H1 (cell line): ENCODE data around the gene MACROD1. TPM values are rescaled to one million over a fixed set of nuclear protein-coding genes. Genes with fewer than 3 reads are reported as not detected.

Source experiments
- JUN ChIP-seq: IDR thresholded peaks from 2 replicates; pipeline ENCODE4 v1.6.1; 2011; ENCODE audit warnings: low read depth, mild to moderate bottlenecking, improper control_type of control experiment, low read length
- SUZ12 ChIP-seq: fragments of 200-600 bp; sonication (generic); IDR thresholded peaks from 2 replicates; pipeline ENCODE4 v1.6.1; 2012; ENCODE audit warnings: mild to moderate bottlenecking, inconsistent platforms, low read length, moderate library complexity, mixed read lengths
- polyA plus RNA-seq, 7 experiments: library from polyadenylated mRNA; depleted of rRNA in 3 of 7; stranded (reverse) in 5 of 7; unstranded in 2 of 7; fragments of >200 nt in 5 of 7; fragments of 200-250 nt in 2 of 7; gene quantifications; 1 replicate in 5 of 7; 2 replicates in 1 of 7; 4 replicates in 1 of 7; pipeline versions ENCODE4 v1.2.1 to v1.2.3, GENCODE V29; 2011 to 2013; ENCODE audit warnings: missing spikeins in 2 of 7, mixed read lengths in 2 of 7
- total RNA-seq: library from RNA; stranded (reverse); fragmentation: NEBNext Ultra II Directional; extraction: Animal tissue kit (Norgen Biotek cat#: 25700); gene quantifications from 2 replicates; pipeline ENCODE4 v1.2.1, GENCODE V29; 2021
- TF ChIP-seq, protein P1 (sequence below): IDR thresholded peaks from 2 replicates; pipeline ENCODE4 v1.6.1; 2012; ENCODE audit warnings: inconsistent platforms
- TF ChIP-seq, protein P2 (sequence below): IDR thresholded peaks from 2 replicates; pipeline ENCODE4 v1.6.1; 2011; ENCODE audit warnings: low read length, improper control_type of control experiment

MACROD1 gene
- total and polyA plus RNA-seq, 2 of the 8 experiments (the other 6 are each of a cell fraction or from before 2014, with no cell fraction given), result 19.5 to 34.1 TPM

DNA sequence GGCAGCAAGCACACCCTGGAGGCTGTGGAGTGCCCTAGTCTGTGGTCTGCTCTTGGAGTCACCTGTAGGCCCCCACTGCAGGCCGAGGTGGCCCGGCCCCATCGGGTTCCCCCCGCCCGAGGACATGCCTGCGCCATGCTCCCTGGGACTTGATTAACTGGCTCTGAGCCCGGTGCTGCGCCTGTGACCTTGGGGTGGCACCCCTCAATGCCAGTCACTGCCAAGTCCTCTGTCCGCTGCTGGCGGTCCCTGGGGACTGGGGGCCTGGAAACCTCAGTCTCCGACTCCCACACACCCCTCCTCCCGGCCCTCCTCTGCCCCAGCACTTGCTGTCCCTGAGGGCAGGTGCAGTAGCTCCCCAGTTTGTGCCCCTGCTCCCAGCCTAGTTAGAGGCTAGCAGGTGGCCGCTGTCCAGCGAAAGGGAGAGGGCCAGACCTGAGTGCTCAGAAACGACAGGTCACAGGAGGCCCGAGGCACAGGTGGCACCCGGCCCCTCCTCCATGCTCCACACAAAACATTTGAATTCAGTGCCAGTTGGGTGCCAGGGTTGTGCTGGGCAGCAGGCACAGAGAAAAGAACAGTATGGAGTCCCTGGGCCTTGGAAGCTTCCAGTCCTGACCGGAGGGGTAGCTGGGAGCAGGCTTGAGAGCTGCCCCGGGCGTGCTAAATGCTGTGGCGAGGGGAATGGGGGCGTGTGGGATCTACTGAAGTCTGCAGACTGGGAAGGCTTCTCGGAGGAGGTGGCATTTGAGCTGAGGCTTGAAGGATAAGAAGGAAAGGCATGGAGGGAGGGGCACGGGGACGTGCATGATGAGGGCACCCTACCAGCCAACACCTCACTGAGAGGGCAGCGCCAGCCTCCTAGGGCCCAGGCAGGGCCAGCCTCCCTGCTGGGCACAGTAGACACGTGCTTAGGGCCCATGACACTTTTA, 146.5 kb downstream of the MACROD1 start (continued):
- TF ChIP-seq, protein P1, sequence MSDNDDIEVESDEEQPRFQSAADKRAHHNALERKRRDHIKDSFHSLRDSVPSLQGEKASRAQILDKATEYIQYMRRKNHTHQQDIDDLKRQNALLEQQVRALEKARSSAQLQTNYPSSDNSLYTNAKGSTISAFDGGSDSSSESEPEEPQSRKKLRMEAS, result no peak
- TF ChIP-seq, protein P2, sequence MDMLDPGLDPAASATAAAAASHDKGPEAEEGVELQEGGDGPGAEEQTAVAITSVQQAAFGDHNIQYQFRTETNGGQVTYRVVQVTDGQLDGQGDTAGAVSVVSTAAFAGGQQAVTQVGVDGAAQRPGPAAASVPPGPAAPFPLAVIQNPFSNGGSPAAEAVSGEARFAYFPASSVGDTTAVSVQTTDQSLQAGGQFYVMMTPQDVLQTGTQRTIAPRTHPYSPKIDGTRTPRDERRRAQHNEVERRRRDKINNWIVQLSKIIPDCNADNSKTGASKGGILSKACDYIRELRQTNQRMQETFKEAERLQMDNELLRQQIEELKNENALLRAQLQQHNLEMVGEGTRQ, result no peak
- TF ChIP-seq SUZ12, result no peak
- no peak for TF ChIP-seq JUN
